Measurements from ENCODE around the gene ALDOB. TPM values are rescaled to one million over a fixed set of nuclear protein-coding genes. Genes with fewer than 3 reads are reported as not detected.
A peak's percentile ranks its signal among the peaks of the same experiment; 100 is the strongest.

The ALDOB gene
- total RNA-seq, 1 experiment from 2014 or later = not detected

- Histone ChIP-seq H3K9me3 (ENCODE audit: control insufficient read depth, low read depth, low read length) (no peaks in the 10 kb centered on the region), H3K23me2 (ENCODE audit: insufficient read length, low read depth, low read length, poor library complexity, severe bottlenecking) (no peaks in the 10 kb centered on the region), H3K9ac (ENCODE audit: extremely low read depth, insufficient read length, low read length) (peak overlapping the region; percentile 35), H2AFZ (ENCODE audit: low read length) (no peak overlapping the region), H3K23ac (ENCODE audit: insufficient read length, low read depth, low read length) (no peak overlapping the region), H3K14ac (ENCODE audit: insufficient read depth, low read length) (peak overlapping the region; percentile 87; the same call in 1 of the 2 replicates), H3K56ac (ENCODE audit: insufficient read length, low read depth, low read length) (no peak overlapping the region), H4K91ac (ENCODE audit: insufficient read length, low read depth, low read length) (no peak overlapping the region), H2BK5ac (ENCODE audit: insufficient read length, low read length) (no peak overlapping the region), H3K4ac (ENCODE audit: low read depth, low read length) (no peak overlapping the region), H3K18ac (ENCODE audit: insufficient read length, low read depth, low read length) (peak overlapping the region; percentile 86), H2BK12ac (ENCODE audit: insufficient read length, low read depth, low read length) (no peak overlapping the region), H2BK120ac (ENCODE audit: low read depth, low read length, poor library complexity, severe bottlenecking) (no peak overlapping the region), H4K20me1 (ENCODE audit: control insufficient read depth, insufficient read depth, insufficient read length) (no peaks in the 10 kb centered on the region), H2BK20ac (ENCODE audit: low read depth, low read length, poor library complexity, severe bottlenecking) (no peak overlapping the region), H2BK15ac (ENCODE audit: low read depth, low read length) (no peak overlapping the region), H2AK5ac (ENCODE audit: insufficient read length, low read length) (no peak overlapping the region), H3K27ac (ENCODE audit: insufficient read length, low read depth, low read length) (no peak overlapping the region), H3K27me3 (ENCODE audit: insufficient read depth, low read length) (no peaks in the 10 kb centered on the region), H3K79me2 (ENCODE audit: insufficient read depth, low read length) (no peaks in the 10 kb centered on the region), H4K5ac (ENCODE audit: insufficient read length, low read depth, low read length) (no peak overlapping the region), H3K79me1 (ENCODE audit: insufficient read depth, low read depth, low read length, poor library complexity, severe bottlenecking) (no peaks in the 10 kb centered on the region), H3K4me2 (ENCODE audit: insufficient read depth, insufficient read length, low read length) (peak overlapping the region; percentile 25), H4K8ac (replicated peaks; ENCODE audit: insufficient read length, low read depth, low read length) (no peak overlapping the region), H3T11ph (ENCODE audit: low read length) (no peak overlapping the region), H3K4me1 (ENCODE audit: insufficient read depth, low read length) (no peaks in the 10 kb centered on the region)
- Mint-ChIP-seq H3K4me1 (peaks cover 8 to 17% of the 10 kb centered on the region in 2 experiments), H3K9me3 (peaks cover 22 to 26% of the 10 kb centered on the region in 2 experiments), H3K27ac (peak overlapping the region in 2 of 3 experiments; percentile 71 to 73; a peak in 2 of 7 replicates), H3K36me3 (ENCODE audit: insufficient read depth in 1 of 3, low read depth in 3 of 3) (peaks cover 7 to 22% (median 18%) of the 10 kb centered on the region in 3 experiments; a peak in 6 of 7 replicates), H3K27me3 (ENCODE audit: low read depth) (peaks cover 3% of the 10 kb centered on the region; the same call in 1 of the 2 replicates), H3K4me3 (peak overlapping the region; percentile 83 to 85)
- WGBS (ENCODE audit: extremely low coverage, insufficient read length, low lambda C conversion rate) = no CpG with 5 or more reads among the region's 40 CpGs
- DNase-seq = peak; percentile 92
- TF ChIP-seq CTCF (conservative IDR thresholded peaks at IDR 0.05) = peak; percentile 83
Observed at GRCh38 chr9:101449071-101449721, 13.6 kb upstream of the ALDOB start.
